HepG2 (cell line): ENCODE data around the gene RPS6KA2. TPM values are rescaled to one million over a fixed set of nuclear protein-coding genes. Genes with fewer than 3 reads are reported as not detected.

ENCODE experiments used
- ASH2L ChIP-seq: fragments of 300-600, 200-600 bp; sonication (generic); IDR thresholded peaks from 2 replicates; pipeline ENCODE4 v1.7.0; 2017; ENCODE audit warnings: low read depth, mild to moderate bottlenecking, moderate library complexity, mixed read lengths, low read length; ENCODE audit not compliant: insufficient read length
- CBX1 ChIP-seq: IDR thresholded peaks from one replicate; pipeline ENCODE4 v1.6.1; 2016; ENCODE audit warnings: antibody characterized with exemption, low read depth
- ELF1 ChIP-seq: sonication (generic); formaldehyde crosslinking; IDR thresholded peaks from 2 replicates; pipeline ENCODE4 v1.4.0; 2020; ENCODE audit warnings: missing genetic modification reagents
- GZF1 ChIP-seq: sonication (generic); formaldehyde crosslinking; IDR thresholded peaks from 2 replicates; pipeline ENCODE4 v1.5.1; 2020; ENCODE audit warnings: mild to moderate bottlenecking, missing genetic modification reagents
- HMGXB3 ChIP-seq: sonication (generic); formaldehyde crosslinking; IDR thresholded peaks from 2 replicates; pipeline ENCODE4 v1.4.0; 2020; ENCODE audit warnings: missing genetic modification reagents, borderline replicate concordance
- KLF16 ChIP-seq, 2 experiments: sonication (generic) in 1 of 2; formaldehyde crosslinking in 1 of 2; IDR thresholded peaks; 2 replicates each; pipeline versions ENCODE4 v1.6.1 to v1.8.0; 2016 to 2023; ENCODE audit warnings: missing genetic modification reagents in 2 of 2, missing compliant biosample characterization in 1 of 2
- MTERF4 ChIP-seq: sonication (generic); formaldehyde crosslinking; IDR thresholded peaks from 2 replicates; pipeline ENCODE4 v1.8.0; 2023; ENCODE audit warnings: mild to moderate bottlenecking, missing genetic modification reagents
- MZF1 ChIP-seq: sonication (generic); formaldehyde crosslinking; IDR thresholded peaks from 2 replicates; pipeline ENCODE4 v1.8.1; 2023; ENCODE audit warnings: mild to moderate bottlenecking, missing genetic modification reagents, borderline replicate concordance
- SP4 ChIP-seq: sonication (generic); formaldehyde crosslinking; IDR thresholded peaks from 2 replicates; pipeline ENCODE4 v1.8.1; 2023; ENCODE audit warnings: mild to moderate bottlenecking, missing genetic modification reagents
- TEF ChIP-seq: sonication (generic); formaldehyde crosslinking; IDR thresholded peaks from 2 replicates; pipeline ENCODE4 v1.5.0; 2020; ENCODE audit warnings: missing genetic modification reagents
- ZFAT ChIP-seq: sonication (generic); formaldehyde crosslinking; conservative IDR thresholded peaks from 2 replicates; pipeline ENCODE4 v1.8.1; 2023; ENCODE audit warnings: missing genetic modification reagents, inconsistent platforms
- ZNF260 ChIP-seq: sonication (generic); formaldehyde crosslinking; IDR thresholded peaks from 2 replicates; pipeline ENCODE4 v1.4.0; 2020; ENCODE audit warnings: missing genetic modification reagents, low read depth, mild to moderate bottlenecking, borderline replicate concordance
- ZNF329 ChIP-seq: sonication (generic); formaldehyde crosslinking; IDR thresholded peaks from 2 replicates; pipeline ENCODE4 v1.9.0; 2021; ENCODE audit warnings: low read depth, mild to moderate bottlenecking, missing genetic modification reagents
- ZNF34 ChIP-seq: sonication (generic); formaldehyde crosslinking; IDR thresholded peaks from 2 replicates; pipeline ENCODE4 v1.4.0; 2020; ENCODE audit warnings: mild to moderate bottlenecking, missing genetic modification reagents, borderline replicate concordance
- ZNF574 ChIP-seq: sonication (generic); formaldehyde crosslinking; IDR thresholded peaks from 2 replicates; pipeline ENCODE4 v1.4.0; 2020; ENCODE audit warnings: missing genetic modification reagents
- polyA plus RNA-seq, 8 experiments: library from polyadenylated mRNA; depleted of rRNA in 3 of 8; stranded (reverse) in 7 of 8; unstranded in 1 of 8; fragments of >200 nt; fragmentation: Illumina TruSeq in 4 of 8; extraction: Trizol in 4 of 8; gene quantifications; 2 replicates each; pipeline versions ENCODE4 v1.2.1 to v1.2.3, GENCODE V29; 2011 to 2016; ENCODE audit warnings: low read depth in 4 of 8, missing spikeins in 1 of 8, mixed read lengths in 1 of 8; ENCODE audit not compliant: insufficient read depth in 1 of 8
- total RNA-seq, 5 experiments: library from RNA; depleted of rRNA; stranded (reverse); fragments of >200 nt; fragmentation: Illumina TruSeq; extraction: Trizol; gene quantifications; 2 replicates each; pipeline ENCODE4 v1.2.3, GENCODE V29; 2016; ENCODE audit warnings: low read depth in 1 of 5
- TF ChIP-seq, protein P1 (sequence below): sonication (generic); formaldehyde crosslinking; IDR thresholded peaks from 2 replicates; pipeline ENCODE4 v1.5.1; 2020; ENCODE audit warnings: mild to moderate bottlenecking, moderate library complexity, missing genetic modification reagents

Gene RPS6KA2
- total and polyA plus RNA-seq, 2 of the 13 experiments (the other 11 are each of a cell fraction or from before 2014, with no cell fraction given): 0.22 to 0.38 TPM

- TF ChIP-seq HMGXB3 (CRISPR knock-in tag): no peak
- no peak for TF ChIP-seq ZNF574 (CRISPR knock-in tag)
- peak; percentile 84 for TF ChIP-seq SP4 (CRISPR knock-in tag)
- TF ChIP-seq MZF1: no peak
- TF ChIP-seq ELF1 (CRISPR knock-in tag): 0 out of 2 replicates have a peak, but pooled peaks have one; percentile 17
- TF ChIP-seq ZNF329: no peak
- no peak for TF ChIP-seq TEF (CRISPR knock-in tag)
- peak; percentile 43 for TF ChIP-seq ASH2L
- peak; percentile 35 for TF ChIP-seq CBX1
- 0 out of 4 replicates have a peak, but pooled peaks of 1 of the 2 experiments have one; percentile 11 for TF ChIP-seq KLF16 (CRISPR knock-in tag; IDR thresholded peaks at IDR 0.05)
- TF ChIP-seq MTERF4 (CRISPR knock-in tag): peak; percentile 78; the same call in 1 of the 2 replicates
- no peak for TF ChIP-seq ZNF34
- TF ChIP-seq ZNF260 (CRISPR knock-in tag): no peak
- TF ChIP-seq GZF1 (CRISPR knock-in tag): no peak
- TF ChIP-seq, protein P1, sequence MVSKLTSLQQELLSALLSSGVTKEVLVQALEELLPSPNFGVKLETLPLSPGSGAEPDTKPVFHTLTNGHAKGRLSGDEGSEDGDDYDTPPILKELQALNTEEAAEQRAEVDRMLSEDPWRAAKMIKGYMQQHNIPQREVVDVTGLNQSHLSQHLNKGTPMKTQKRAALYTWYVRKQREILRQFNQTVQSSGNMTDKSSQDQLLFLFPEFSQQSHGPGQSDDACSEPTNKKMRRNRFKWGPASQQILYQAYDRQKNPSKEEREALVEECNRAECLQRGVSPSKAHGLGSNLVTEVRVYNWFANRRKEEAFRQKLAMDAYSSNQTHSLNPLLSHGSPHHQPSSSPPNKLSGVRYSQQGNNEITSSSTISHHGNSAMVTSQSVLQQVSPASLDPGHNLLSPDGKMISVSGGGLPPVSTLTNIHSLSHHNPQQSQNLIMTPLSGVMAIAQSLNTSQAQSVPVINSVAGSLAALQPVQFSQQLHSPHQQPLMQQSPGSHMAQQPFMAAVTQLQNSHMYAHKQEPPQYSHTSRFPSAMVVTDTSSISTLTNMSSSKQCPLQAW (CRISPR knock-in tag): no peak
- TF ChIP-seq ZFAT (CRISPR knock-in tag): no peak
Observed at GRCh38 chr6:166627033-166627874, at the start of gene RPS6KA2 (continued).
